OCI-LY1 (cell line): ENCODE data around the gene MOCS3.

Source experiments
- H2AFZ ChIP-seq: fragments of 200-600 bp; sonication (generic), shearing (Covaris generic); 2 replicates; pipeline ENCODE4 v1.6.0; 2014; ENCODE audit warnings: antibody characterized with exemption, mild to moderate bottlenecking, low read length
- H3F3A ChIP-seq: fragments of 200-600 bp; sonication (generic), shearing (Covaris generic); 2 replicates; pipeline ENCODE4 v1.6.0; 2014; ENCODE audit warnings: mild to moderate bottlenecking, antibody characterized with exemption, low read length, moderate library complexity; ENCODE audit not compliant: insufficient read depth
- H3K27ac ChIP-seq: fragments of 200-600 bp; sonication (generic); 2 replicates; pipeline ENCODE4 v1.5.1; 2014; ENCODE audit warnings: low read length, mixed run types, mild to moderate bottlenecking, low read depth; ENCODE audit not compliant: poor library complexity, severe bottlenecking
- H3K27me3 ChIP-seq: fragments of 200-600 bp; sonication (generic); 2 replicates; pipeline ENCODE4 v1.6.0; 2014; ENCODE audit warnings: antibody characterized with exemption, mild to moderate bottlenecking, low read length, moderate library complexity; ENCODE audit not compliant: insufficient read depth
- H3K36me3 ChIP-seq: fragments of 200-600 bp; sonication (generic); 2 replicates; pipeline ENCODE4 v1.6.1; 2014; ENCODE audit warnings: mild to moderate bottlenecking, antibody characterized with exemption, low read length, moderate library complexity, mixed read lengths; ENCODE audit not compliant: insufficient read depth
- H3K4me1 ChIP-seq: fragments of 200-600 bp; sonication (generic); 2 replicates; pipeline ENCODE4 v1.5.1; 2014; ENCODE audit warnings: mild to moderate bottlenecking, low read length, moderate library complexity; ENCODE audit not compliant: insufficient read depth, severe bottlenecking
- H3K4me2 ChIP-seq: fragments of 200-600 bp; sonication (generic), shearing (Covaris generic); 2 replicates; pipeline ENCODE4 v1.6.1; 2014; ENCODE audit warnings: low read length
- H3K4me3 ChIP-seq: fragments of 200-600 bp; sonication (generic); 2 replicates; pipeline ENCODE4 v1.5.1; 2014; ENCODE audit warnings: low read length, low read depth, mild to moderate bottlenecking, mixed read lengths; ENCODE audit not compliant: poor library complexity, severe bottlenecking
- H3K79me2 ChIP-seq: fragments of 200-600 bp; shearing (Covaris generic); 2 replicates; pipeline ENCODE4 v1.6.1; 2016; ENCODE audit warnings: mixed run types, low read length, mixed read lengths; ENCODE audit not compliant: insufficient read depth
- H3K9ac ChIP-seq: fragments of 200-600 bp; sonication (generic), shearing (Covaris generic); 2 replicates; pipeline ENCODE4 v1.6.1; 2014; ENCODE audit warnings: mild to moderate bottlenecking, low read length, mixed read lengths
- H3K9me2 ChIP-seq: fragments of 200-600 bp; sonication (generic), shearing (Covaris generic); 2 replicates; pipeline ENCODE4 v1.6.1; 2014; ENCODE audit warnings: low read depth, mild to moderate bottlenecking, low read length, mixed read lengths
- H3K9me3 ChIP-seq: fragments of 200-600 bp; shearing (Covaris generic); 2 replicates; pipeline ENCODE4 v1.6.1; 2014; ENCODE audit warnings: low read length, mixed read lengths
- H4K20me1 ChIP-seq: fragments of 200-600 bp; sonication (generic), shearing (Covaris generic); 2 replicates; pipeline ENCODE4 v1.6.0; 2016; ENCODE audit warnings: mild to moderate bottlenecking, low read length; ENCODE audit not compliant: insufficient read depth
- CTCF ChIP-seq: fragments of 200-600 bp; sonication (generic), shearing (Covaris generic); IDR thresholded peaks from 2 replicates; pipeline ENCODE4 v1.5.1; 2017; ENCODE audit warnings: mild to moderate bottlenecking, antibody characterized with exemption, low read length, moderate library complexity, mixed read lengths
- EZH2 ChIP-seq: fragments of 200-600 bp; sonication (generic), shearing (Covaris generic); IDR thresholded peaks from 2 replicates; pipeline ENCODE4 v1.8.0; 2017; ENCODE audit warnings: borderline replicate concordance, mixed run types, mild to moderate bottlenecking, antibody characterized with exemption, low read length, moderate library complexity, mixed read lengths

Gene MOCS3

GRCh38 chr20:50919567-50919966, 39.1 kb upstream of the MOCS3 start:
- H3K4me3 ChIP-seq, result no peak overlapping the region
- H3K9ac ChIP-seq, result no peak overlapping the region
- no peaks in the 10 kb centered on the region for H3F3A ChIP-seq
- H3K79me2 ChIP-seq, result peaks cover 99% of the 10 kb centered on the region
- H3K36me3 ChIP-seq, result peaks cover 90% of the 10 kb centered on the region
- H3K9me3 ChIP-seq, result no peaks in the 10 kb centered on the region
- peaks cover 9% of the 10 kb centered on the region; the same call in 1 of the 2 replicates for H4K20me1 ChIP-seq
- H3K4me1 ChIP-seq, result peaks cover 88% of the 10 kb centered on the region
- no peak overlapping the region for H3K4me2 ChIP-seq
- H2AFZ ChIP-seq, result no peak overlapping the region
- no peak overlapping the region for H3K27ac ChIP-seq
- H3K27me3 ChIP-seq, result no peaks in the 10 kb centered on the region
- H3K9me2 ChIP-seq, result no peaks in the 10 kb centered on the region
- no peak for TF ChIP-seq EZH2
- no peak for TF ChIP-seq CTCF

GRCh38 chr20:50920997-50921396, 37.6 kb upstream of the MOCS3 start:
- Histone ChIP-seq H3F3A (no peaks in the 10 kb centered on the region), H3K4me1 (peaks cover 92% of the 10 kb centered on the region), H3K27ac (no peak overlapping the region), H3K9me3 (no peaks in the 10 kb centered on the region), H3K4me2 (0 out of 2 replicates have a peak overlapping the region, but pooled peaks have one; percentile 8), H2AFZ (no peak overlapping the region), H3K4me3 (no peak overlapping the region), H3K27me3 (no peaks in the 10 kb centered on the region), H4K20me1 (peaks cover 9% of the 10 kb centered on the region; the same call in 1 of the 2 replicates), H3K9ac (no peak overlapping the region), H3K79me2 (peaks cover 99% of the 10 kb centered on the region), H3K9me2 (no peaks in the 10 kb centered on the region), H3K36me3 (peaks cover 92% of the 10 kb centered on the region)
- no peak for TF ChIP-seq CTCF
- TF ChIP-seq EZH2, result no peak

- Histone ChIP-seq H3F3A (no peaks in the 10 kb centered on the region), H3K27ac (no peak overlapping the region), H3K4me1 (peaks cover 92% of the 10 kb centered on the region), H3K9ac (no peak overlapping the region), H3K9me2 (no peaks in the 10 kb centered on the region), H3K27me3 (no peaks in the 10 kb centered on the region), H3K79me2 (peaks cover 99% of the 10 kb centered on the region), H4K20me1 (peaks cover 12% of the 10 kb centered on the region; the same call in 1 of the 2 replicates), H2AFZ (no peak overlapping the region), H3K4me3 (no peak overlapping the region), H3K36me3 (peaks cover 92% of the 10 kb centered on the region), H3K4me2 (peak overlapping the region; percentile 8; the same call in 1 of the 2 replicates), H3K9me3 (no peaks in the 10 kb centered on the region)
- TF ChIP-seq CTCF (no peak), EZH2 (no peak)
Observed at GRCh38 chr20:50921803-50922501, 36.7 kb upstream of the MOCS3 start.
